GM10248 (cell line): Measurements from ENCODE around the gene MYBPC2.

Source experiments
- CTCF ChIA-PET: fragments of 300-600 bp; sonication (Branson Sonifier 250); formaldehyde crosslinking; extraction: SDS; loops from one replicate; lab custom pipeline; 2021; ENCODE audit warnings: antibody characterized with exemption; lab: Yijun Ruan, JAX
- POLR2A ChIA-PET: fragments of 350-650 bp; sonication (Branson Sonifier 250); formaldehyde crosslinking; extraction: SDS; loops from one replicate; lab custom pipeline; 2020; ENCODE audit warnings: antibody characterized with exemption; lab: Yijun Ruan, JAX
- DNase-seq: peaks from one replicate; pipeline ENCODE4 v3.0.0; 2012; ENCODE audit errors: extremely low spot score
- TF ChIP-seq, protein P1 (sequence below): IDR thresholded peaks from 2 replicates; pipeline ENCODE4 v1.5.1; 2012; ENCODE audit warnings: mild to moderate bottlenecking, low read depth; ENCODE audit errors: extremely low read depth, missing control alignments, control extremely low read depth

MYBPC2 gene

GRCh38 chr19:50501568-50502475 is 69.1 kb downstream of the MYBPC2 start:
- CTCF ChIA-PET: interaction anchor here (1.7 kb wide), 1 partner anchor 55 kb away, joined by 5 read pairs; no protein-coding TSS in a partner anchor

GRCh38 chr19:50505856-50506611 is 73.3 kb downstream of the MYBPC2 start:
- no peak for DNase-seq
- TF ChIP-seq, protein P1, sequence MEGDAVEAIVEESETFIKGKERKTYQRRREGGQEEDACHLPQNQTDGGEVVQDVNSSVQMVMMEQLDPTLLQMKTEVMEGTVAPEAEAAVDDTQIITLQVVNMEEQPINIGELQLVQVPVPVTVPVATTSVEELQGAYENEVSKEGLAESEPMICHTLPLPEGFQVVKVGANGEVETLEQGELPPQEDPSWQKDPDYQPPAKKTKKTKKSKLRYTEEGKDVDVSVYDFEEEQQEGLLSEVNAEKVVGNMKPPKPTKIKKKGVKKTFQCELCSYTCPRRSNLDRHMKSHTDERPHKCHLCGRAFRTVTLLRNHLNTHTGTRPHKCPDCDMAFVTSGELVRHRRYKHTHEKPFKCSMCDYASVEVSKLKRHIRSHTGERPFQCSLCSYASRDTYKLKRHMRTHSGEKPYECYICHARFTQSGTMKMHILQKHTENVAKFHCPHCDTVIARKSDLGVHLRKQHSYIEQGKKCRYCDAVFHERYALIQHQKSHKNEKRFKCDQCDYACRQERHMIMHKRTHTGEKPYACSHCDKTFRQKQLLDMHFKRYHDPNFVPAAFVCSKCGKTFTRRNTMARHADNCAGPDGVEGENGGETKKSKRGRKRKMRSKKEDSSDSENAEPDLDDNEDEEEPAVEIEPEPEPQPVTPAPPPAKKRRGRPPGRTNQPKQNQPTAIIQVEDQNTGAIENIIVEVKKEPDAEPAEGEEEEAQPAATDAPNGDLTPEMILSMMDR: no peak
- CTCF ChIA-PET: no interaction called here
- POLR2A ChIA-PET: no interaction called here

More at GRCh38 chr19:50501568-50502475, 69.1 kb downstream of the MYBPC2 start:
- TF ChIP-seq, protein P1: no peak
- POLR2A ChIA-PET: no interaction called here
- DNase-seq: no peak

- CTCF ChIA-PET: no interaction called here
- no peak for DNase-seq
- POLR2A ChIA-PET: no interaction called here
- TF ChIP-seq, protein P1: no peak
Observed at GRCh38 chr19:50506700-50507099, 74.0 kb downstream of the MYBPC2 start.

- DNase-seq: no peak
- CTCF ChIA-PET: no interaction called here
- POLR2A ChIA-PET: no interaction called here
- TF ChIP-seq, protein P1: no peak
Observed at GRCh38 chr19:50507376-50507775, 74.7 kb downstream of the MYBPC2 start.

GRCh38 chr19:50508843-50509190 is 76.1 kb downstream of the MYBPC2 start:
- no peak for DNase-seq
- TF ChIP-seq, protein P1: no peak
- POLR2A ChIA-PET: no interaction called here
- CTCF ChIA-PET: interaction anchor here (0.6 kb wide), 1 partner anchor 140 kb away, joined by 3 read pairs; no protein-coding TSS in a partner anchor

GRCh38 chr19:50509366-50509765 is 76.7 kb downstream of the MYBPC2 start:
- DNase-seq: no peak
- TF ChIP-seq, protein P1: no peak
- ChIA-PET CTCF (interaction anchor here (1.2 kb wide), 1 partner anchor 152 kb away, joined by 5 read pairs; no protein-coding TSS in a partner anchor), POLR2A (no interaction called here)
